Measurements from ENCODE around the gene TSHZ1. TPM values are rescaled to one million over a fixed set of nuclear protein-coding genes. Genes with fewer than 3 reads are reported as not detected.

The TSHZ1 gene, protein sequence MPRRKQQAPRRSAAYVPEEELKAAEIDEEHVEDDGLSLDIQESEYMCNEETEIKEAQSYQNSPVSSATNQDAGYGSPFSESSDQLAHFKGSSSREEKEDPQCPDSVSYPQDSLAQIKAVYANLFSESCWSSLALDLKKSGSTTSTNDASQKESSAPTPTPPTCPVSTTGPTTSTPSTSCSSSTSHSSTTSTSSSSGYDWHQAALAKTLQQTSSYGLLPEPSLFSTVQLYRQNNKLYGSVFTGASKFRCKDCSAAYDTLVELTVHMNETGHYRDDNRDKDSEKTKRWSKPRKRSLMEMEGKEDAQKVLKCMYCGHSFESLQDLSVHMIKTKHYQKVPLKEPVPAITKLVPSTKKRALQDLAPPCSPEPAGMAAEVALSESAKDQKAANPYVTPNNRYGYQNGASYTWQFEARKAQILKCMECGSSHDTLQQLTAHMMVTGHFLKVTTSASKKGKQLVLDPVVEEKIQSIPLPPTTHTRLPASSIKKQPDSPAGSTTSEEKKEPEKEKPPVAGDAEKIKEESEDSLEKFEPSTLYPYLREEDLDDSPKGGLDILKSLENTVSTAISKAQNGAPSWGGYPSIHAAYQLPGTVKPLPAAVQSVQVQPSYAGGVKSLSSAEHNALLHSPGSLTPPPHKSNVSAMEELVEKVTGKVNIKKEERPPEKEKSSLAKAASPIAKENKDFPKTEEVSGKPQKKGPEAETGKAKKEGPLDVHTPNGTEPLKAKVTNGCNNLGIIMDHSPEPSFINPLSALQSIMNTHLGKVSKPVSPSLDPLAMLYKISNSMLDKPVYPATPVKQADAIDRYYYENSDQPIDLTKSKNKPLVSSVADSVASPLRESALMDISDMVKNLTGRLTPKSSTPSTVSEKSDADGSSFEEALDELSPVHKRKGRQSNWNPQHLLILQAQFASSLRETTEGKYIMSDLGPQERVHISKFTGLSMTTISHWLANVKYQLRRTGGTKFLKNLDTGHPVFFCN (N-terminal part only)
- 5.2 and 5.7 TPM in 2 replicates for total RNA-seq

DNA sequence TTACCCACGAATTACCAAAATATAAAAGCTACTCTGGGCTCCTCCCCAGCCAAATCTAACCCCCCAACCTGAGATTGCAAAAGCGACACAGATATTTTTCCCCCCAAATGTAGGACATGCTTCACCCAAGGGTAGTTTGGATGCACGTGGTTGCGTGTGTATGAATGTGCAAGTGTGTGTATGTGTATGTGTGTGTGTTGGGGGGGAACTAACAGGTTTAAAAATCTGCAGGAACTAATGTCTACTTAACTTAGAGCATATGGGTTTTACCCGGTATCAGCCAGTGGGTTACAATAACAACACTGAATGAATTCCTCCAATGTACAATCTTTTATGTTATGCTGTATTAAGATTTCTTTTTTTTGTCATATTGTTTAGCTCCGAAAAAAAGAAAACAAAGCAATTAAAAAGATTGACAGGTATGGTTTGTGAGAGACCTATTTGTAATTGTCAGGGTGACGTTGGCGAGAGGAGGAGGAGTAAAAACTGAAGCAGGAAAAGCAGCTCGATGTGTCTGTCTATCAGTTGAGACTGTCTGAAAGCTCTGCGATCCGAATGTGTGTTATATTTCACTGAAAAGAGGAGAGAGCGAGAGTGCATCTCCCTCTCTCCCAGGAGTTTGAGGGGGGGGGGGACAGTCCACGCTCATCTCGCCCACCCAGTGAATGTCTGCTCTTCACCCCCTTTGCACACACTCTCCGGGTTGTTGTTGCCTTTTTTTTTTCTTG, at the start of gene TSHZ1:
TSHZ1 (plus strand) TSS at position 524 of the 728 bp plus-strand sequence. CDS start 1,080 bp downstream, outside the sequence.

DNA sequence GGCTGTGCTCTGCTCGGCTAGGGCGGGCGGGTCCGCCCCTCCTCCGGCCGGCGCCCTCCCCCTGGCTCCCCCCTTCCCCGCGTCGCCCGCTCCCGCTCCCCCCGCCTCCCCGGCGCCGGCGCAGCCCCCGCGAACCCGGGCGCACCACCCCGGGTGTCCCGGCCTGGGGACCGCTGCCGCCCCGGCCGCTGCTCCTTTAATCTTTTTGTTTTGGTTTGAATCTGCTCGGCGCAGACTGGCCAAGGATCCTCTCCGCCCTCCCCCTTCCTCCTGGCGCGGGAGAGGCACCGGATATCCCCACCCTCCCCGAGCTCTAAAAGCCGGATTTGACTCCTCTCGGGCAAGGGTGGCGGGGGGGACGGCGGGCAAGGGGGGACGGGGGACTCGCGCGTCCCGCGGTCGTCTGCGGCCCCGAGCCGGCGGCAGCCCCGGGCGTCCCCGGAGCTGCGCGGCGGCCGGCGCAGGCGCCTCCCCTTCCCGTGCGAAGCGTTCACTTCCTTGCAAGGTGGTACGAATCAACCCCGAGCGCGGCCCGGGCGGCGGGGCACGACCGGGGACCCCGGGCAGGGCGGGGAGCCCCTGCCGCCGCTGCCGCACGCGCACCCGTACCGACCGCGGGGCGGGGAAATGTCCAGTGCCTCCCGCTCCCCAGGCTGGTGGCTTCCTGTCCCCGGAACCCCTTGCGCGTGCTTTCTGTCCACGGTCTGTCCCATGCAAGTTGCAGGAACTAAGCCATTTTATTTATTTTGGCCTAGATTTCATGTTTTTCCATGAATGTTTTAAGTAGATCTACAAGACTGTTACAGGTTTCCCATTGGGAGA, 1.3 kb upstream of the TSHZ1 start, which contains the start of gene PTGR3:
PTGR3 (minus strand) TSS at position 11 of the 822 bp plus-strand sequence. CDS start 81 bp downstream, outside the sequence.

Other genes starting within 250 kb of the TSHZ1 start
- 18.8 and 24.8 TPM in 2 replicates for gene PTGR3, start 1.7 kb upstream of the TSHZ1 start, total RNA-seq
- not detected in 2 replicates for gene SMIM21, start 216.9 kb downstream of the TSHZ1 start, total RNA-seq

Measured in myometrial cell (primary cell).